ENCODE results near the gene TTC32.

GRCh38 chr2:19895535-19895934, 6.2 kb downstream of the TTC32 start:
- TF ChIP-seq CTCF (IDR thresholded peaks at IDR 0.05), result no peak
- TF ChIP-seq POLR2AphosphoS5 (IDR thresholded peaks at IDR 0.05), result no peak

Measured in breast epithelium (tissue), 3 donors.